SK-N-SH (cell line): ENCODE results near the gene PER3. TPM values are rescaled to one million over a fixed set of nuclear protein-coding genes. Genes with fewer than 3 reads are reported as not detected.

Source experiments
- CTCF ChIA-PET: fragments of 300-600, 350-600 bp; formaldehyde crosslinking; extraction: SDS; loops from one replicate; lab custom pipeline; 2021; lab: Yijun Ruan, JAX
- POLR2A ChIA-PET: fragments of 350-600 bp; sonication (Branson Sonifier 250); formaldehyde crosslinking; extraction: SDS; loops from one replicate; lab custom pipeline; 2020; ENCODE audit warnings: antibody characterized with exemption, inconsistent platforms; lab: Yijun Ruan, JAX
- DNase-seq: peaks from one replicate; pipeline ENCODE4 v3.0.0; 2012
- H2AFZ ChIP-seq: fragments of 200-600 bp; sonication (generic); 2 replicates; pipeline ENCODE4 v1.8.1; 2016; ENCODE audit warnings: antibody characterized with exemption, mild to moderate bottlenecking, low read depth
- H3F3A ChIP-seq: fragments of 200-600 bp; sonication (generic); replicated peaks from 2 replicates; pipeline ENCODE3; 2016; ENCODE audit warnings: antibody characterized with exemption, mild to moderate bottlenecking; ENCODE audit not compliant: insufficient read depth
- H3K27ac ChIP-seq, 2 experiments: fragments of 200-500 bp in 1 of 2; fragments of 200-600 bp in 1 of 2; sonication (Bioruptor generic) in 1 of 2; sonication (generic), shearing (Covaris generic) in 1 of 2; 2 replicates each; pipeline versions ENCODE4 v1.5.1 to v1.6.1; 2014 to 2016; ENCODE audit warnings: low read depth in 2 of 2, inconsistent platforms in 1 of 2, low read length in 1 of 2, mild to moderate bottlenecking in 1 of 2, mixed read lengths in 1 of 2
- H3K27me3 ChIP-seq: fragments of 200-600 bp; sonication (generic), shearing (Covaris generic); 2 replicates; pipeline ENCODE4 v1.6.1; 2016; ENCODE audit warnings: mixed run types; ENCODE audit not compliant: insufficient read depth
- H3K36me3 ChIP-seq, 2 experiments: fragments of 200-500 bp in 1 of 2; fragments of 200-600 bp in 1 of 2; sonication (Bioruptor generic) in 1 of 2; sonication (generic) in 1 of 2; replicated peaks in 1 of 2; 2 replicates each; pipeline versions ENCODE3 to v1.5.1; 2014 to 2016; ENCODE audit warnings: low read length in 1 of 2, mild to moderate bottlenecking in 1 of 2; ENCODE audit not compliant: insufficient read depth in 2 of 2, control insufficient read depth in 1 of 2
- H3K4me1 ChIP-seq, 2 experiments: fragments of 200-500 bp in 1 of 2; fragments of 200-600 bp in 1 of 2; sonication (Bioruptor generic) in 1 of 2; sonication (generic), shearing (Covaris generic) in 1 of 2; 2 replicates each; pipeline versions ENCODE4 v1.5.1 to v1.6.1; 2014 to 2016; ENCODE audit warnings: low read depth in 1 of 2, low read length in 1 of 2, mixed run types in 1 of 2; ENCODE audit not compliant: insufficient read depth in 2 of 2, control insufficient read depth in 1 of 2
- H3K4me2 ChIP-seq: fragments of 200-600 bp; sonication (generic), shearing (Covaris generic); 2 replicates; pipeline ENCODE4 v1.6.1; 2017; ENCODE audit warnings: mixed run types
- H3K4me3 ChIP-seq, 2 experiments: fragments of 200-500 bp in 1 of 2; fragments of 200-600 bp in 1 of 2; sonication (Bioruptor generic) in 1 of 2; sonication (generic), shearing (Covaris generic) in 1 of 2; 2 replicates each; pipeline versions ENCODE4 v1.5.1 to v1.8.1; 2014 to 2016; ENCODE audit warnings: low read depth in 2 of 2, inconsistent platforms in 1 of 2, low read length in 1 of 2, mild to moderate bottlenecking in 1 of 2, mixed read lengths in 1 of 2, moderate library complexity in 1 of 2
- H3K79me2 ChIP-seq: fragments of 200-600 bp; sonication (generic); 2 replicates; pipeline ENCODE4 v1.8.1; 2017; ENCODE audit warnings: mild to moderate bottlenecking; ENCODE audit not compliant: insufficient read depth
- H3K9ac ChIP-seq: fragments of 200-600 bp; sonication (generic); 2 replicates; pipeline ENCODE4 v1.6.1; 2017; ENCODE audit warnings: mixed run types
- H3K9me2 ChIP-seq: fragments of 200-600 bp; sonication (generic); 2 replicates; pipeline ENCODE4 v1.6.1; 2017; ENCODE audit warnings: mixed run types
- H3K9me3 ChIP-seq: fragments of 200-600 bp; sonication (generic); 2 replicates; pipeline ENCODE4 v1.6.1; 2017; ENCODE audit warnings: mixed run types, mild to moderate bottlenecking, moderate library complexity
- H4K20me1 ChIP-seq: fragments of 200-600 bp; sonication (generic); 2 replicates; pipeline ENCODE4 v1.6.1; 2017; ENCODE audit warnings: mild to moderate bottlenecking, mixed run types; ENCODE audit not compliant: insufficient read depth
- CHD2 ChIP-seq: fragments of 150-350 bp; IDR thresholded peaks from 2 replicates; pipeline ENCODE4 v1.6.1; 2018; ENCODE audit warnings: low read length; ENCODE audit not compliant: partially characterized antibody
- CTCF ChIP-seq: fragments of 200-600 bp; sonication (generic); IDR thresholded peaks from 2 replicates; pipeline ENCODE4 v1.6.1; 2017; ENCODE audit warnings: antibody characterized with exemption, mild to moderate bottlenecking, moderate library complexity
- ELF1 ChIP-seq: IDR thresholded peaks from 2 replicates; pipeline ENCODE4 v1.4.0; 2012
- EZH2phosphoT487 ChIP-seq: fragments of 200-600 bp; sonication (generic); IDR thresholded peaks from 2 replicates; pipeline ENCODE4 v1.6.1; 2017; ENCODE audit warnings: low read depth, mixed run types, mild to moderate bottlenecking, antibody characterized with exemption, moderate library complexity, borderline replicate concordance
- FOSL2 ChIP-seq: IDR thresholded peaks from 2 replicates; pipeline ENCODE4 v1.4.0; 2012; ENCODE audit warnings: low read depth, mild to moderate bottlenecking, moderate library complexity, borderline replicate concordance
- MXI1 ChIP-seq: IDR thresholded peaks from 2 replicates; pipeline ENCODE4 v1.6.1; 2012; ENCODE audit warnings: mild to moderate bottlenecking, low read depth, low read length, improper control_type of control experiment
- POLR2AphosphoS5 ChIP-seq: IDR thresholded peaks from 2 replicates; pipeline ENCODE4 v1.6.1; 2012; ENCODE audit warnings: low read depth, low read length
- RAD21 ChIP-seq: IDR thresholded peaks from 2 replicates; pipeline ENCODE4 v1.6.1; 2012; ENCODE audit warnings: mild to moderate bottlenecking, low read length
- RXRA ChIP-seq: IDR thresholded peaks from 2 replicates; pipeline ENCODE4 v1.4.0; 2012; ENCODE audit warnings: low read depth, mild to moderate bottlenecking, borderline replicate concordance
- SIN3A ChIP-seq: IDR thresholded peaks from 2 replicates; pipeline ENCODE4 v1.6.1; 2012; ENCODE audit warnings: low read depth, mild to moderate bottlenecking, low read length, moderate library complexity, borderline replicate concordance
- TCF12 ChIP-seq: IDR thresholded peaks from 2 replicates; pipeline ENCODE4 v1.4.0; 2012
- USF2 ChIP-seq: fragments of 150-350 bp; IDR thresholded peaks from 2 replicates; pipeline ENCODE4 v1.6.1; 2017; ENCODE audit warnings: antibody characterized with exemption, low read length, low read depth, borderline replicate concordance
- YY1 ChIP-seq: IDR thresholded peaks from 2 replicates; pipeline ENCODE4 v1.4.0; 2012; ENCODE audit warnings: low read depth, mild to moderate bottlenecking
- WGBS: methylation state at CpG from one replicate; pipeline ENCODE4 v1.1.6; 2017; ENCODE audit warnings: low lambda C conversion rate; 5-methylcytosine and 5-hydroxymethylcytosine counted together
- polyA plus RNA-seq, 3 experiments: library from polyadenylated mRNA; depleted of rRNA; stranded (reverse); fragments of >200 nt; gene quantifications; 2 replicates each; pipeline ENCODE4 v1.2.3, GENCODE V29; 2012
- TF ChIP-seq, protein P1 (sequence below): IDR thresholded peaks from 2 replicates; pipeline ENCODE4 v1.4.0; 2012; ENCODE audit warnings: low read depth
- TF ChIP-seq, protein P2 (sequence below): fragments of 150-350 bp; IDR thresholded peaks from 2 replicates; pipeline ENCODE4 v1.6.1; 2016; ENCODE audit warnings: mild to moderate bottlenecking, low read depth, low read length
- TF ChIP-seq, protein P3 (sequence below): IDR thresholded peaks from 2 replicates; pipeline ENCODE4; 2012
- TF ChIP-seq, protein P4 (sequence below): IDR thresholded peaks from 2 replicates; pipeline ENCODE4 v1.6.1; 2012; ENCODE audit warnings: mild to moderate bottlenecking, low read depth, low read length, moderate library complexity
- TF ChIP-seq, protein P5 (sequence below): IDR thresholded peaks from 2 replicates; pipeline ENCODE4 v1.4.0; 2012; ENCODE audit warnings: low read depth, borderline replicate concordance

The PER3 gene
- polyA plus RNA-seq, 1 of the 3 experiments (the other 2 are of a cell fraction): 6.0 TPM

- no peak for DNase-seq
- H3K79me2 ChIP-seq: no peaks in the 10 kb centered on the region
- no peak for TF ChIP-seq RAD21
- TF ChIP-seq, protein P1, sequence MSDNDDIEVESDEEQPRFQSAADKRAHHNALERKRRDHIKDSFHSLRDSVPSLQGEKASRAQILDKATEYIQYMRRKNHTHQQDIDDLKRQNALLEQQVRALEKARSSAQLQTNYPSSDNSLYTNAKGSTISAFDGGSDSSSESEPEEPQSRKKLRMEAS: no peak
- TF ChIP-seq, protein P2, sequence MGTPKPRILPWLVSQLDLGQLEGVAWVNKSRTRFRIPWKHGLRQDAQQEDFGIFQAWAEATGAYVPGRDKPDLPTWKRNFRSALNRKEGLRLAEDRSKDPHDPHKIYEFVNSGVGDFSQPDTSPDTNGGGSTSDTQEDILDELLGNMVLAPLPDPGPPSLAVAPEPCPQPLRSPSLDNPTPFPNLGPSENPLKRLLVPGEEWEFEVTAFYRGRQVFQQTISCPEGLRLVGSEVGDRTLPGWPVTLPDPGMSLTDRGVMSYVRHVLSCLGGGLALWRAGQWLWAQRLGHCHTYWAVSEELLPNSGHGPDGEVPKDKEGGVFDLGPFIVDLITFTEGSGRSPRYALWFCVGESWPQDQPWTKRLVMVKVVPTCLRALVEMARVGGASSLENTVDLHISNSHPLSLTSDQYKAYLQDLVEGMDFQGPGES: no peak
- no peak for TF ChIP-seq MXI1
- TF ChIP-seq, protein P3, sequence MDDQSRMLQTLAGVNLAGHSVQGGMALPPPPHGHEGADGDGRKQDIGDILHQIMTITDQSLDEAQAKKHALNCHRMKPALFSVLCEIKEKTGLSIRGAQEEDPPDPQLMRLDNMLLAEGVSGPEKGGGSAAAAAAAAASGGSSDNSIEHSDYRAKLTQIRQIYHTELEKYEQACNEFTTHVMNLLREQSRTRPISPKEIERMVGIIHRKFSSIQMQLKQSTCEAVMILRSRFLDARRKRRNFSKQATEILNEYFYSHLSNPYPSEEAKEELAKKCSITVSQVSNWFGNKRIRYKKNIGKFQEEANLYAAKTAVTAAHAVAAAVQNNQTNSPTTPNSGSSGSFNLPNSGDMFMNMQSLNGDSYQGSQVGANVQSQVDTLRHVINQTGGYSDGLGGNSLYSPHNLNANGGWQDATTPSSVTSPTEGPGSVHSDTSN: no peak
- TF ChIP-seq FOSL2: no peak
- no peak for TF ChIP-seq CHD2
- TF ChIP-seq, protein P4, sequence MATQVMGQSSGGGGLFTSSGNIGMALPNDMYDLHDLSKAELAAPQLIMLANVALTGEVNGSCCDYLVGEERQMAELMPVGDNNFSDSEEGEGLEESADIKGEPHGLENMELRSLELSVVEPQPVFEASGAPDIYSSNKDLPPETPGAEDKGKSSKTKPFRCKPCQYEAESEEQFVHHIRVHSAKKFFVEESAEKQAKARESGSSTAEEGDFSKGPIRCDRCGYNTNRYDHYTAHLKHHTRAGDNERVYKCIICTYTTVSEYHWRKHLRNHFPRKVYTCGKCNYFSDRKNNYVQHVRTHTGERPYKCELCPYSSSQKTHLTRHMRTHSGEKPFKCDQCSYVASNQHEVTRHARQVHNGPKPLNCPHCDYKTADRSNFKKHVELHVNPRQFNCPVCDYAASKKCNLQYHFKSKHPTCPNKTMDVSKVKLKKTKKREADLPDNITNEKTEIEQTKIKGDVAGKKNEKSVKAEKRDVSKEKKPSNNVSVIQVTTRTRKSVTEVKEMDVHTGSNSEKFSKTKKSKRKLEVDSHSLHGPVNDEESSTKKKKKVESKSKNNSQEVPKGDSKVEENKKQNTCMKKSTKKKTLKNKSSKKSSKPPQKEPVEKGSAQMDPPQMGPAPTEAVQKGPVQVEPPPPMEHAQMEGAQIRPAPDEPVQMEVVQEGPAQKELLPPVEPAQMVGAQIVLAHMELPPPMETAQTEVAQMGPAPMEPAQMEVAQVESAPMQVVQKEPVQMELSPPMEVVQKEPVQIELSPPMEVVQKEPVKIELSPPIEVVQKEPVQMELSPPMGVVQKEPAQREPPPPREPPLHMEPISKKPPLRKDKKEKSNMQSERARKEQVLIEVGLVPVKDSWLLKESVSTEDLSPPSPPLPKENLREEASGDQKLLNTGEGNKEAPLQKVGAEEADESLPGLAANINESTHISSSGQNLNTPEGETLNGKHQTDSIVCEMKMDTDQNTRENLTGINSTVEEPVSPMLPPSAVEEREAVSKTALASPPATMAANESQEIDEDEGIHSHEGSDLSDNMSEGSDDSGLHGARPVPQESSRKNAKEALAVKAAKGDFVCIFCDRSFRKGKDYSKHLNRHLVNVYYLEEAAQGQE: no peak
- no peak for TF ChIP-seq EZH2phosphoT487
- TF ChIP-seq YY1: no peak
- no peak for TF ChIP-seq TCF12
- TF ChIP-seq RXRA: no peak
- TF ChIP-seq, protein P5, sequence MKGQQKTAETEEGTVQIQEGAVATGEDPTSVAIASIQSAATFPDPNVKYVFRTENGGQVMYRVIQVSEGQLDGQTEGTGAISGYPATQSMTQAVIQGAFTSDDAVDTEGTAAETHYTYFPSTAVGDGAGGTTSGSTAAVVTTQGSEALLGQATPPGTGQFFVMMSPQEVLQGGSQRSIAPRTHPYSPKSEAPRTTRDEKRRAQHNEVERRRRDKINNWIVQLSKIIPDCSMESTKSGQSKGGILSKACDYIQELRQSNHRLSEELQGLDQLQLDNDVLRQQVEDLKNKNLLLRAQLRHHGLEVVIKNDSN: no peak
- no peak for TF ChIP-seq USF2
- no peak for TF ChIP-seq POLR2AphosphoS5
- TF ChIP-seq SIN3A: no peak
- TF ChIP-seq ELF1: no peak
- TF ChIP-seq CTCF: no peak
- H4K20me1 ChIP-seq: no peaks in the 10 kb centered on the region
- H3K4me2 ChIP-seq: no peak overlapping the region
- CTCF ChIA-PET: no interaction called here
- no peaks in the 10 kb centered on the region for H3K9me3 ChIP-seq
- POLR2A ChIA-PET: no interaction called here
- H3K4me3 ChIP-seq: no peak overlapping the region
- H3K9me2 ChIP-seq: no peaks in the 10 kb centered on the region
- H2AFZ ChIP-seq: no peak overlapping the region
- H3K4me1 ChIP-seq: no peaks in the 10 kb centered on the region
- 73% methylated on average over 12 of the region's 17 CpGs for WGBS
- no peaks in the 10 kb centered on the region for H3F3A ChIP-seq
- H3K27ac ChIP-seq: no peak overlapping the region
- H3K27me3 ChIP-seq: no peaks in the 10 kb centered on the region
- no peaks in the 10 kb centered on the region for H3K36me3 ChIP-seq
- H3K9ac ChIP-seq: no peak overlapping the region
These were observed 78.3 kb downstream of the PER3 start for GRCh38 chr1:7862211-7863060.
